ENCODE data around the gene TOP3B.
A peak's percentile ranks its signal among the peaks of the same experiment; 100 is the strongest.

TOP3B gene

DNA sequence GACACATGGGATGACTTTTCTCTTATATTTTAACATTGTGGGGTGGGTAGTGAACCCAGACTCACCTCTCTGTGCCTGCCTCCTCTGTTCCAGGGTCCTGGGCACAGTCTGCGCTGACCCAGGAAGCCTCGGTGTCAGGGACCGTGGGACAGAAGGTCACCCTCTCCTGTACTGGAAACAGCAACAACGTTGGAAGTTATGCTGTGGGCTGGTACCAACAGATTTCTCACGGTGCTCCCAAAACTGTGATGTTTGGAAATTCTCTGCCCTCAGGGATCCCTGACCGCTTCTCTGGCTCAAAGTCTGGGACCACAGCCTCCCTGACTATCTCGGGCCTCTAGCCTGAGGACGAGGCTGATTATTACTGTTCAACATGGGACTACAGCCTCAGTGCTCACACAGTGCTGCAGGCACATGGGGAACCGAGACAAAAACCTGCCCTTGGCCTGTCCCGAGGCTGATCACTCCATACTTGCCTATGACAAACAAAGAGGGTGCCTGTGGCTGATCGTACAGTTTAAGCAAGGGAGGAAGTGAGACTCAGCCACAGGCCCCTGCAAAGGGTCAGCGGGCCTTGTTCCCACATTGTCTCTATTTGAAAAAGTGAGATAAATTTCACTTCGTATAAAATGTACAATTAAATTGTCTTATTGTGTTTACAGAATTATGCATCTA lies 43.7 kb upstream of the TOP3B start:
- Histone ChIP-seq H3K36me3 (replicated peaks) (no peaks in the 10 kb centered on the region), H3K4me3 (ENCODE audit: low read depth, low read length) (no peak overlapping the region), H3K27me3 (replicated peaks) (no peaks in the 10 kb centered on the region), H3K27ac (no peak overlapping the region)
- in situ Hi-C loops (cut with HindIII; ENCODE audit: low pct_ligation_motif_present, low sequenced_read_pairs) = no loop called here
- no peak for DNase-seq
- TF ChIP-seq, protein P1, sequence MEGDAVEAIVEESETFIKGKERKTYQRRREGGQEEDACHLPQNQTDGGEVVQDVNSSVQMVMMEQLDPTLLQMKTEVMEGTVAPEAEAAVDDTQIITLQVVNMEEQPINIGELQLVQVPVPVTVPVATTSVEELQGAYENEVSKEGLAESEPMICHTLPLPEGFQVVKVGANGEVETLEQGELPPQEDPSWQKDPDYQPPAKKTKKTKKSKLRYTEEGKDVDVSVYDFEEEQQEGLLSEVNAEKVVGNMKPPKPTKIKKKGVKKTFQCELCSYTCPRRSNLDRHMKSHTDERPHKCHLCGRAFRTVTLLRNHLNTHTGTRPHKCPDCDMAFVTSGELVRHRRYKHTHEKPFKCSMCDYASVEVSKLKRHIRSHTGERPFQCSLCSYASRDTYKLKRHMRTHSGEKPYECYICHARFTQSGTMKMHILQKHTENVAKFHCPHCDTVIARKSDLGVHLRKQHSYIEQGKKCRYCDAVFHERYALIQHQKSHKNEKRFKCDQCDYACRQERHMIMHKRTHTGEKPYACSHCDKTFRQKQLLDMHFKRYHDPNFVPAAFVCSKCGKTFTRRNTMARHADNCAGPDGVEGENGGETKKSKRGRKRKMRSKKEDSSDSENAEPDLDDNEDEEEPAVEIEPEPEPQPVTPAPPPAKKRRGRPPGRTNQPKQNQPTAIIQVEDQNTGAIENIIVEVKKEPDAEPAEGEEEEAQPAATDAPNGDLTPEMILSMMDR (IDR thresholded peaks at IDR 0.05; ENCODE audit: low read depth, low read length, missing control alignments) = no peak

DNA sequence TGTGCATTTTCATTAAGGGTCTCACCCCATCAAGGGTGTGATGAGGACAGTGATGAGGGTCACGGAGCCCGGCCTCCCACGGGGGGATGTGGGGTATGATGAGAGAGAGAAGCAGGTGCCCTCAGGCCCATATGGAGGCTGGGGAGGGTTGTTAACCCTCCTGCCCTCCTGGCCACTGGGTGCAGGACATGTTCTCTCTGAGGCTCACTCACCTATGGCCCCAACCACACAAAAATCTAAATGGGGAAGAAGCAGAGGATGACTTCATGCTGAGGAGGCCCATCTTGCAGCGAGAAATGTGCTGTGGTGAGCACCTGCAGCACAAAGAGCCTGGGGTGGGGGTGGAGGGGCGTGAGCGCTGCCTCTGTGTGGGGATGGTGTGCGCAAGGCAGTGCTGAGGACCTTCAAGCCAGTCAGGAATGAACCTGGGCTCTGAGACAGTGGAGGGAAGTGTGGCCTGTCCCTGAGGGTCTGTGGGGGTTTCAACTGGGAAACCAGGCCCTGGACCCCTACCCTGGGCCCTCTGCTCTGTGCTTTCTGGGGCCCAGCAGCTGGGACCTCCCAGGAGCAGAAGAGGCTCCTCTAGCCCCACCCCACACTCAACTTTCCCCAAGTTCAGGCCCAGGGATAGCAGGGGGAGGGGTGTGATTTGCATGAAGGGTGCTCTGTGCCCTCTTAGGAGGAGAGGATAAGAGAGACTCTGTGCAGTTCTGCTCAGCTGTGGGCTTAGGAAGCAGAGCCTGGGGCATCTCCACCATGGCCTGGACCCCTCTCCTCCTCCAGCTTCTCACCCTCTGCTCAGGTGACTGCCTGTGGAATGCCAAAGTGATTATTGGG lies 43.0 kb upstream of the TOP3B start:
- Histone ChIP-seq H3K4me3 (ENCODE audit: low read depth, low read length) (no peak overlapping the region), H3K27me3 (replicated peaks) (no peaks in the 10 kb centered on the region), H3K36me3 (replicated peaks) (no peaks in the 10 kb centered on the region), H3K27ac (no peak overlapping the region)
- TF ChIP-seq, protein P1 (IDR thresholded peaks at IDR 0.05; ENCODE audit: low read depth, low read length, missing control alignments) = no peak
- in situ Hi-C loops (cut with HindIII; ENCODE audit: low pct_ligation_motif_present, low sequenced_read_pairs) = no loop called here
- DNase-seq = no peak

DNA sequence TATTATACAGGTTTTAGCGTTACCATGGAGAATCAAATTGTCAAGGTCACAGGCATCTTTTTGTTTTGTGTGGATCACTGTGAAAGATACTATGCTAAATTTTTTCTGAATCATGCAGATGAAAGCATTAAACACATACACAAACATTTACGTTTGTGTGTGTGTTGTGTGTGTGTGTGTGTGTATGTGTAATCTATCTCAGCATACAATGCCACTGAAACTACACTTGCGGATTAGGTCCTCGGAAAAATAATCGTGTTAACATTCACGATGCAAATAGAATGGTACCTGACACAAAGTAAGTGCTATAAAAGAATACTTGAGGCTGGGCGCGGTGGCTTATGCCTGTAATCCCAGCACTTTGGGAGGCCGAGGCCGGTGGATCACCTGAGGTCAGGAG lies 41.9 kb upstream of the TOP3B start:
- DNase-seq = no peak
- Histone ChIP-seq H3K27ac (no peak overlapping the region), H3K4me3 (ENCODE audit: low read depth, low read length) (no peak overlapping the region), H3K36me3 (replicated peaks) (no peaks in the 10 kb centered on the region), H3K27me3 (replicated peaks) (no peaks in the 10 kb centered on the region)
- TF ChIP-seq, protein P1 (IDR thresholded peaks at IDR 0.05; ENCODE audit: low read depth, low read length, missing control alignments) = no peak
- in situ Hi-C loops (cut with HindIII; ENCODE audit: low pct_ligation_motif_present, low sequenced_read_pairs) = no loop called here

DNA sequence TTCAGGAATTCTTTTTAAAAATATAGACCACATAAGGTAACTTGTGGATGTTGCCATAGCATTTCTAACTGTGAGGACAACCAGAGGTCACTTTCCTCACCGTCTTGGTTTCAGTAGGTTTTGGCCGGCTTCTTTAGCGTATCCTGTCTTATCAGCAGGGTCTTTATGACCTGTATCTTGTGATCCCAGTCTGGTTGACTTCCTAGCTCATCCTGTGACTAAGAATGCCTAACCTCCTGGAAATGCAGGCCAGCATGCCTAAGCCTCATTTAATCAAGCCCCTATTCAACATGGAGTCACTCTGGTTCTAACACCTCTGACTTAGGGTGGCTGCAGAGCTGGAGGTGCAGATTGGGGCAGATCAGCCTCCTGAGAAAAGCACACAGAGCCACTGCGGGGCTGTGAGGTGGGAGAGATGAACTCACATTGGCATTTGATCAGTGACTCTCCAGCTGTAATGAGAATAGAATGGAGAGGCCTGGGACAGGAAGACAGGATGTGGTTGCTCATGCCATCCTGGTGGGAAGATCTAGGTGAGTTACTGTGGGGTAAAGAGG lies 41.1 kb upstream of the TOP3B start:
- in situ Hi-C loops (cut with HindIII; ENCODE audit: low pct_ligation_motif_present, low sequenced_read_pairs) = no loop called here
- no peak overlapping the region for H3K4me3 ChIP-seq (ENCODE audit: low read depth, low read length)
- no peak for DNase-seq
- TF ChIP-seq, protein P1 (IDR thresholded peaks at IDR 0.05; ENCODE audit: low read depth, low read length, missing control alignments) = no peak
- no peaks in the 10 kb centered on the region for H3K36me3 ChIP-seq (replicated peaks)
- H3K27ac ChIP-seq = peak overlapping the region; percentile 12
- H3K27me3 ChIP-seq (replicated peaks) = no peaks in the 10 kb centered on the region

DNA sequence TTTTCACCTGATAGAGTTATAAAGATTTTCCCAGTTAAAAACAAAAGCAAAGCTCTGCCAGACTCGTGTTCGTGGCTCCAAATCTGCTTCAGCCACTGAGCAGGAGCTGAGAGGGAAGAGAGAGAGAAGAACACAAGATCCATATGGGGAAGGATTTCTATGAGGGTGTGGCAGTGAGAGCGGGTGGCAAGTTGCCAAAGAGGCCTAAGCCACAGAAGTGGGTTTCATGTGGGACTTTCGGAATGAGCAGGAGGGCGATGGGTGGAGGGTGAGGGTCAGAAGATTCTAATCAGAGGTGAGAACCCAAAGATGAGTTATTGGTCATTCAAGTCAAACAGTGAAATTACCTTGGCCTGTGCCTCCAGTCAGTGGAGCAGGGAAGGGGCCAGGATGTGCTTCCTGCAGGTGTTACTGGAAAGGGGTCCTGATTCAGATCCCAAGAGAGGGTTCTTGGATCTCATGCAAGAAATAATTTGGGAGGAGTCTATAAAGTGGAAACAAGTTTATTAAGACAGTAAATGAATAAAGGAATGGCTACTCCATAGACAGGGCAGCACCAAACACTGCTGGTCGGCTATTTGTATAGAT lies 40.5 kb upstream of the TOP3B start:
- Histone ChIP-seq H3K27ac (peak overlapping the region; percentile 12), H3K4me3 (ENCODE audit: low read depth, low read length) (no peak overlapping the region), H3K36me3 (replicated peaks) (no peaks in the 10 kb centered on the region), H3K27me3 (replicated peaks) (peaks cover 5% of the 10 kb centered on the region)
- TF ChIP-seq, protein P1 (IDR thresholded peaks at IDR 0.05; ENCODE audit: low read depth, low read length, missing control alignments) = no peak
- no peak for DNase-seq
- in situ Hi-C loops (cut with HindIII; ENCODE audit: low pct_ligation_motif_present, low sequenced_read_pairs) = no loop called here
